ENCODE data around the gene RIMS1.

The RIMS1 gene

DNA sequence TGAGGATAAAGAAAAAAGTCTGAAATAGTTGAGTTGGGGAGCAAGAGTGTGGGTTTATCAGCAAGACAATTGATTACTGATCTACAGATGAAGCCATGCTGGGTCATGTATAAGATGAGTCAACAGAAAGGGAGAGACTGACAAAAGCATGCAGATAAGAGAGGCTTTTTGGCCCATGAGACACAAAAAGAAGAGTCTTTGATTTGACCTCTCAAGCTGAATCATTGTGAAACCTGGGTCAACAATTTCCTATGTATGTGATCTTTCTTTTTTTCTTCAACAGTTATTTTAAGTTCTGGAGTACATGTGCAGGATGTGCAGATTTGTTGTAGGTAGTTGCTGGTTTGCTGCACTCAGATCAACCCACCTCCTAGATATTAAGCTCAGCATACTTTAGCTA, 15.9 kb downstream of the RIMS1 start:
- FAIRE-seq (peak; percentile 78), DNase-seq (ENCODE audit: insufficient read length) (no peak)
- TF ChIP-seq TAF1 (IDR thresholded peaks at IDR 0.05; ENCODE audit: borderline replicate concordance, low read depth, low read length) (no peak), POLR2AphosphoS5 (IDR thresholded peaks at IDR 0.05; ENCODE audit: low read depth, low read length) (no peak), POLR2A (IDR thresholded peaks at IDR 0.05; ENCODE audit: low read depth, low read length) (no peak)

- TF ChIP-seq TAF1 (IDR thresholded peaks at IDR 0.05; ENCODE audit: borderline replicate concordance, low read depth, low read length) (no peak), POLR2A (IDR thresholded peaks at IDR 0.05; ENCODE audit: low read depth, low read length) (no peak), POLR2AphosphoS5 (IDR thresholded peaks at IDR 0.05; ENCODE audit: low read depth, low read length) (no peak)
- FAIRE-seq (no peak), DNase-seq (ENCODE audit: insufficient read length) (no peak)
Observed at GRCh38 chr6:71906813-71907212, 20.5 kb downstream of the RIMS1 start.

DNA sequence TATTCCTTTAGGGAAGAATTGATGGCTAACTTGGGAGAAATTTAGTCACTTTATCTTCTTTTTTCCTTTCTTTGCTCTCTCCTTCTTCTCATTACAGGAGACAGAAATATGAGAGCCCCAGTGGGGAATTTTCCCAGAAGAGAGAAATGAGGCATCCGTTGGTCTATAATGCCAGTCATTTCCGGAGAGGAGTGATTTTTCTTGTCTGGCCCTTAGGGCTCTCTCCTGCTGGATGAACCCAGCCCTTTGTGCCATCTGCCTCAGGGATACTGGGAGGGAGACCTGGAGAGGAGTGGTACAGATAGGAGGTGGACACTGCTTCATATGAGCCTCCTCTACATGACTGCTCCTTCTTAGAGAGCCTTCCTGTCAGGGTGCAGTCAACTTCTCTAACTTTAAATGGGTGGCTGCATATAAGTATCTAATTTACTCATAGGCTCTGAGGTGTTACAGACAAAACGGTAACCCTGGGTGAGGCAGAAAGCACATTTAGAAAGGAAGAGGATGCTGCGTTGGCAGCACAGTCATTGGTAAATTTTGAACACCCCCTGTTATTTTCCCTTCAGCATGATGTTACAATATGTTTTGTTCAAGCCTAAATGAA, 21.9 kb downstream of the RIMS1 start:
- FAIRE-seq (no peak), DNase-seq (ENCODE audit: insufficient read length) (no peak)
- no peak for TF ChIP-seq POLR2AphosphoS5 (IDR thresholded peaks at IDR 0.05; ENCODE audit: low read depth, low read length)

DNA sequence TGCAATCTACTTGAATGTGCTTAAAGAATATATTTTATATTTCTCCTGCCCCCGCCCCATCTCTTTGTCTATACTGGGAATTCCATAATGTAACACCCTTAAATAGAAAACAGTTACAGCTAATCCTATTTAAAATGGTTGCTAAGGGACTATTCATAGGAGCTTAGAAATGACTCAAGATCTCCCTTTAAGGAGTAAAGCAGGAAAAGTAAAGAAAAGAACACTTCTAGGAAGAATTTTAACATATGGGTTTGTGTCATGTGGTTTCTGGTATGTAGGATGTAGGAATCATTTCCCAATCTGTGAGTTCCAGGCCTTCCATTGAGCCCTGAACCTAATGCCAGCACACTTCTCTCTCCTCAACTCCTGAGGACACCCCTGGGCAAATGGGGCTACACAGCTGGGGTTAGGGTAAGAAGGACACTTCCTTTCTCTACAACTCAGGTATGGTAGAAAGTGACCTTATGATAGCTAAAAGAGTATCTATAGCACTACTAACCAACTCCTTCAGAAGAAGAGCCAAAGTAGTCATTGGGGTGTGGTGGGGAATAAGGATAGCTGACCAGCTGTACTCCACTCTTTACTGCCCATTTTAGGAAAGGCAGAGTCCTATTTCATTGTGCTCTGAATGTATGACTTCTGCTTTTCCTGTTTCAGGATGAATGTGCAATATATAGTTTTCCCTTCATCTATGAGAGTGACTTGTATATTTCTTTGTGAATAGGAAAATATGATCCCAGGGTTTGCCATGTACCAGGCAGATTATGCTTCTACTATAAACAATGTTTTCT, 27.3 kb downstream of the RIMS1 start:
- FAIRE-seq = no peak
- TF ChIP-seq POLR2AphosphoS5 (IDR thresholded peaks at IDR 0.05; ENCODE audit: low read depth, low read length) = no peak
- no peak for TF ChIP-seq POLR2A (IDR thresholded peaks at IDR 0.05; ENCODE audit: low read depth, low read length)
- DNase-seq (ENCODE audit: insufficient read length) = no peak

- no peak for DNase-seq (ENCODE audit: insufficient read length)
- FAIRE-seq = no peak
- TF ChIP-seq POLR2A (IDR thresholded peaks at IDR 0.05; ENCODE audit: low read depth, low read length) (no peak), POLR2AphosphoS5 (IDR thresholded peaks at IDR 0.05; ENCODE audit: low read depth, low read length) (no peak), TAF1 (IDR thresholded peaks at IDR 0.05; ENCODE audit: borderline replicate concordance, low read depth, low read length) (no peak)
Observed at GRCh38 chr6:71929047-71929446, 42.7 kb downstream of the RIMS1 start.

DNA sequence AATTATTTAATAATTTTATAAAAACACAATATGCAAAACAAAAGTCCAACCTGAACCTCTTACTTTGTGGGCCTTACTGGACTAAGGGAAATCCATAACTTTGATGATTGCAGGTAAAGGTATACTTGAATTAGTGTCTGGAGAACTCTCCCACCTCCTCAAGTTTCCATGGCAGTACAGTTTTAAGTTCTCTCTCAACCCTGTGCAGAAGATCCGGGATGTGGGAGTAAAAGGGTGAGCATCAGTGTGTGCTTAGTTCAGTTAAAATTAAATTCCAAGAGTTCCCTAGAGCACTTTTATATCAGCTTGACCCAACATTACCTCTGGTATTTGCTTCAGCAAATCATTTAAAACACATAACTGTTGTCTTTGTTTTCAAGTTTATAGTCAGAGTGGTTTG, 47.5 kb downstream of the RIMS1 start:
- FAIRE-seq (no peak), DNase-seq (ENCODE audit: insufficient read length) (no peak)
- no peak for TF ChIP-seq POLR2AphosphoS5 (IDR thresholded peaks at IDR 0.05; ENCODE audit: low read depth, low read length)

GRCh38 chr6:71965404-71965803, 79.1 kb downstream of the RIMS1 start:
- DNase-seq (ENCODE audit: insufficient read length) (no peak), FAIRE-seq (no peak)
- TF ChIP-seq TAF1 (IDR thresholded peaks at IDR 0.05; ENCODE audit: borderline replicate concordance, low read depth, low read length) (no peak), POLR2A (IDR thresholded peaks at IDR 0.05; ENCODE audit: low read depth, low read length) (no peak), POLR2AphosphoS5 (IDR thresholded peaks at IDR 0.05; ENCODE audit: low read depth, low read length) (no peak)

- TF ChIP-seq POLR2AphosphoS5 (IDR thresholded peaks at IDR 0.05; ENCODE audit: low read depth, low read length) = no peak
- FAIRE-seq = peak; percentile 57
- no peak for DNase-seq (ENCODE audit: insufficient read length)
Observed at GRCh38 chr6:71967436-71967835, 81.1 kb downstream of the RIMS1 start.

DNA sequence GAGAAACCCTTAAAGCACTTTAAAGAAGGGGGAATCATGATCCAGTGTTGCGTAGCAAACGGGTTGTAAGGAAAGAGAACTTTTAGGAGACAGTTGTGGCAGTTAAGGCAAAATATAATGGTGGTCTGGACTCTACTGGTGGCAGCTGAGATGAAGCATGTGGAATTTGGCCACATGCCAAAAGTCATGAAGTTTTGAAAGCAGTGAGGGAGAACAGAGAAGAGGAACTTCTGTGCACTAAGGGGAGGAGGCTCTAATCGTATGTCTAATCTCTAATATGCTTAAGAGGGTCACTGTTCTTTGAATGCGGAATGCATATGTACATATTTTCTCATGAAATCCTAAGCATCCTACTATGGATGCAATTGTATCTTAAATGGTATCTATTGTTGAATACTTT, 91.5 kb downstream of the RIMS1 start:
- no peak for TF ChIP-seq POLR2AphosphoS5 (IDR thresholded peaks at IDR 0.05; ENCODE audit: low read depth, low read length)
- TF ChIP-seq TAF1 (IDR thresholded peaks at IDR 0.05; ENCODE audit: borderline replicate concordance, low read depth, low read length) = no peak
- TF ChIP-seq POLR2A (IDR thresholded peaks at IDR 0.05; ENCODE audit: low read depth, low read length) = no peak
- FAIRE-seq (no peak), DNase-seq (ENCODE audit: insufficient read length) (no peak)

- DNase-seq (ENCODE audit: insufficient read length) = no peak
- no peak for FAIRE-seq
- TF ChIP-seq POLR2AphosphoS5 (IDR thresholded peaks at IDR 0.05; ENCODE audit: low read depth, low read length) (no peak), TAF1 (IDR thresholded peaks at IDR 0.05; ENCODE audit: borderline replicate concordance, low read depth, low read length) (no peak), POLR2A (IDR thresholded peaks at IDR 0.05; ENCODE audit: low read depth, low read length) (no peak)
Observed at GRCh38 chr6:71979911-71980310, 93.6 kb downstream of the RIMS1 start.

- DNase-seq (ENCODE audit: insufficient read length) (no peak), FAIRE-seq (peak; percentile 90)
- TF ChIP-seq POLR2AphosphoS5 (IDR thresholded peaks at IDR 0.05; ENCODE audit: low read depth, low read length) (no peak), TAF1 (IDR thresholded peaks at IDR 0.05; ENCODE audit: borderline replicate concordance, low read depth, low read length) (no peak), POLR2A (IDR thresholded peaks at IDR 0.05; ENCODE audit: low read depth, low read length) (no peak)
Observed at GRCh38 chr6:71982389-71982788, 96.0 kb downstream of the RIMS1 start.

GRCh38 chr6:71983131-71983530, 96.8 kb downstream of the RIMS1 start:
- DNase-seq (ENCODE audit: insufficient read length) (no peak), FAIRE-seq (no peak)
- TF ChIP-seq POLR2A (IDR thresholded peaks at IDR 0.05; ENCODE audit: low read depth, low read length) (no peak), TAF1 (IDR thresholded peaks at IDR 0.05; ENCODE audit: borderline replicate concordance, low read depth, low read length) (no peak), POLR2AphosphoS5 (IDR thresholded peaks at IDR 0.05; ENCODE audit: low read depth, low read length) (no peak)
